Stimulated activated CD4-positive, alpha-beta T cell treated with anti-CD3 and anti-CD28 coated beads, Interleukin-1b, Interleukin-23, amount 100 ng/mL, for 4 hours (primary cell): ENCODE data around the gene C14orf132.
"Not testable (repeated sequence)": the region's sequence is repeated elsewhere in the genome, so short reads cannot be mapped to it uniquely, and the experiment has no call there.

Experiments
- DNase-seq, 2 donors: peaks; one replicate each; pipeline ENCODE4 v3.0.0-alpha.2; 2020; ENCODE audit warnings: low read depth in 2 of 2

The C14orf132 gene

DNA sequence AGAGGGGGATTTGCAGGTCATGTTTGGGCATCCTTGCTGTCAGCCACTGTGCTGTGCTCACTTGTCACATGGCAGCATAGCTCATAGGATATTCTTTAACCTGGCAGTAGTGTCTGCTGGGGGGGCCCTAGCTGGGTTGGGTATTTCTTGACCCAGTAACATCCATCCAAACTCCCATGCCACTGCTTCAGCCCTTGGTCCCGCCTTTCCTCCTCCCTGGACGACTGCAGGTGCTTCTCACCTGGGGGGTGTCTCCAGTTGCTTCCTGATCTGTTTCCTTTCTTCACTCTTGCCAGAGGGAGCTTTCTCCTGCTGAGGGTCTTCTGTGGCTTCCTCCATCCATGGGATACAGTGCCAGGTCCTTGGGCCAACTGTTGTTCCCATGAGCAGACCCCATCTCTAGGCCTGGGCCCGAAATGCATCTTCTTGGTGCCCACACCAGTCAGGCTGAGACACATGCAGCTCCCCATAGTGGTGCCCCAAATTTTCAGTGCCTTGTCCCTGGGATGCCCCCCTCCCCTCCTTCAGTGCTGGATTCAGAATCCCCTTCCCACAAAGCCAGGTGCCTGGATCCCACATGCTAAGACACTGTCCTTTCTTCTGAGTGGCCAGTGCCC is 20.5 kb downstream of the C14orf132 start:
- no peak for DNase-seq

DNA sequence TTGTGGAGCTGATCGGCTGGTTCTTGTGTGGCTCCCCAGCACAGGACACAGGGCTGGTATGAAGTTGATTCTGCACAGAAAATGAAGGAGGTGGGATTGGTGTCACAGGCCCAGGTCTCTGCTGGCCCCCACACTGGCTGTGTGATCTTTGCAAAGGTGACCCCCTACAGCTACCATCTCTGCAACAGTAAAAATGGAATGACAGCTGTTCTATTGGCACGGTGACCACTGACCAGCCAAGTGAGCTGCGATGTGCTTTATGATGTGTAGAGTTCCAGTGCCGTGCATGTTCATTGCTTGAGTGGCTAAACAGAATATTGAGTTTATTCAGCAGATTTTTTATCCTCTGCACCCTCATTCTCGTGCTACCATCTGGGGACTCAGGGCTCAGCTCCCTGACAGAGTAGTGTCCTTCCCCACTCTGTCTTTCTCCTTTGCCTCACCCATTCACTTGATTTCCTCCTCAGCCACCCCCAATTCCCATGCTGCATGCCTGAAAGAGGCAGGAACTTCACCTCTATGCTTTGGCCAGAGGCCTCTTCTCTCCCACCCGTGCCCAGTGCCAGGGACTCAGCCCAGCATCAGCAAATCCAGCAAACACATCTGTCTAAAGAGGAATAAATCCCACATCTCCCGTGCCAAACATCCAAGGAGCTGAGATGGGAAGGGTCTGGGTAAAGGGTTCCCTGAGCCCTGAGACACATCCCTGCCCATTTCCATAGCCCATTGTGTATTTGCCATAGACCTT is 21.2 kb downstream of the C14orf132 start:
- DNase-seq = no peak

DNA sequence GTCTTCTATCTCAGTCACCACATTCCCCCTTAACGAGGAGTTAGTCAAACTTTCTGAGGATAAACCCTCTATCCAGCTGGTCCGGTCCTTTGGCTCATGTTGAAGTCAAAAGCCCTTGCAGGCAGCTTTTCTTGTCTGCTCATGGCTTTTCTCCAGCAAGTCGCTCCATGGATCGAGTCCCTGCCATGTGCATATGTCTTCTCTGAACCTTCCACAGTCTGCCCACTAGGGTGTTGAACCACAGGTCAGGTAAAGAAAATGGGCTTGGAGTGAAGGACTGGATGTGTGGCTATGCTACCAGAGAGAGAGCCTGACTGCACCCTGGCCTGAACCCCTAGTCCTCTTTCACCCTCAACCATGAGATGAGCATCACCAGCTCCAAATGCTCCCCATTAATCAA is 22.8 kb downstream of the C14orf132 start:
- no peak for DNase-seq

DNA sequence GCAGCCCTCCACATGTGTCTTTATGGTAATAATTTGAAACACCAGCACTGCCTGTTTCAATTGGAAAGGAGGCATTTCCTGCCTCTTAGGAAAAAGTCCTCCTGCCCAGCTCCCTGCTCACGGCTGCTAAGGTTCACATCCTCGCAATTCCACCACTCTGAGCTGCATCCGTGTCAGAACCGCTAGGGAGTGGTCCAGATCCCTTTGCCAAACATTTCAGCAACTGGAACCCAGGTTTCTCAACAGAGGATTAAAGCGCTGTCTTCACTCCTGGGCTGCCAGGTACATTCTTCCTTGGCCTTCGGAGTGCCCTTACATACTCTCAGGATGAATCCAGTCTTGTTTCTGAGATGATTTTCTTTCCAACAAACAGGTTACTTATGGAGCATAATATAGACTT is 23.3 kb downstream of the C14orf132 start:
- no peak for DNase-seq

DNA sequence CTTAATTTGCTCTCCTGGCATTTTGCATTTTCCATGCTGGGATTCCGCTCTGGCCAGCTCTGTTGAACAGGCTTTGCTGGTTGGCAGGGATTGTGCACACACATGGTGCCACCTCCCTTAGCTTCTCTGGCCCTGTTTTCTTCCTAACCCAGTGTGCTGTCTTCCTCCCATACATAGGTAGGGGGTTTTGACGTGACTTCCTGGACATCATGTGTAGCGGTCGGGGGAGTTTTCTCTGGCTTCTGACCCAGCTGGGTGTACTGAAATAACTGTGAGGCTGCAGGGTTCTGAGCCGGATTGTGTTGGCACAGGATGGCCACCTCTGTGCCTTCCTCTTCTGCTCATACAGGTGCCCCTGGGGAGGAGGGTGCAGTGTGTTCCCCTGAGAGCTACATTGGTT is 25.7 kb downstream of the C14orf132 start:
- DNase-seq = no peak

DNA sequence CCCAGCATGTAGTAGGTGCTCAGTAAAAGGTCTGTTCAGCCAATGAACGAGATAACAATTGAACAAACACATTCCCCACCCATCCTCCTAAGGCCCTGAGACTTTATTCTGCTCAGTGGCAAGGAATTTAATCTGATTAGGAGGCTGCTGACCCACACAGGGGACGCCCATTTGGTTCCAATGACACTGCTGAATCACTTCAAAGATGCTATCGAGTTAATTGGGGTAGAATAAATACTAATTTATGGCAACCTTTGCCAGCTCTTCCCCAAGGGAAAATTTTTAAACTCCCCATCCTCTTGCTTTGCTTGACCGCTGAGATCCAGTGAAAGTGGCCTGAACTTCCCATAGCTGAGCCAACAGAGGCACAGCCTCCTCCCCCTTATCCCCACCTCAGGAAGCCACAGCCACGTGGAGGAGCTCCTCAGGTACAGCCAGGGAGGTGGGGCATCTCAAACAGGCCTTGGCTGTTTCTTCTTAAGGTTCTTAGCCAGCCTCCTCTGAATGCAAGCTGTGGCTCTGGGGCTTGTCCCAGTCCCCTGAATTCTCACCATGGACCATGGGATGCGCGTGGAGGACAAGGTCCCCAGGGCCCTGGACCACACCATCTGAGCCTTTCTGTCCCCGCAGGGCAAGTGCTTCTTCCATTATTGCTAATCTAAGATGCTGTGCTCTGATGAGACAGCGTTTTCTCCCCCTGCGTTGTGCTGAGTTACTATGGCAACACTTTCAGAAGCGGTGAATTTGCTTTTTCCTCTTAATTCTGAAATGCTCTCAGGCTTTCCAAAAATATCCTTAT is 26.7 kb downstream of the C14orf132 start:
- DNase-seq = no peak

DNA sequence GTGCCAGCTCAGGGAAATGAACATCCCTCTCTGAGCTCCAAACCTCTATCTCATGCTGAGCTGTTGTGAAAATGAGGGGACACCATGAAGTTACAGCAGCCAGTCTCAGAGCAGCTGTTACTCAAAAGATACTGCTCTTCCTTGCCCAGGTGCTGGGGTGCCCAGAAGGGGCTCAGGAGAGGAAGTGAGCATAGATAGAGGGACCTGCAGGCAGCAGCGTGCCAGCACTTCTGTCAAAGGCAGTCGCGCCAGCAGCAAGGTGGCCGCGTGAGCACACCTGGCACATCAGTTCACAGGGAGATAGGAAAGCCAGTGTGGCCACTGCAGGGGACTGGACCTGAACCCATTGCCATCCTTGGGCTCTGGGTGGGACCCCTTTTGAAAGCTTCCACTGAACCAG is 27.8 kb downstream of the C14orf132 start:
- no peak for DNase-seq

DNA sequence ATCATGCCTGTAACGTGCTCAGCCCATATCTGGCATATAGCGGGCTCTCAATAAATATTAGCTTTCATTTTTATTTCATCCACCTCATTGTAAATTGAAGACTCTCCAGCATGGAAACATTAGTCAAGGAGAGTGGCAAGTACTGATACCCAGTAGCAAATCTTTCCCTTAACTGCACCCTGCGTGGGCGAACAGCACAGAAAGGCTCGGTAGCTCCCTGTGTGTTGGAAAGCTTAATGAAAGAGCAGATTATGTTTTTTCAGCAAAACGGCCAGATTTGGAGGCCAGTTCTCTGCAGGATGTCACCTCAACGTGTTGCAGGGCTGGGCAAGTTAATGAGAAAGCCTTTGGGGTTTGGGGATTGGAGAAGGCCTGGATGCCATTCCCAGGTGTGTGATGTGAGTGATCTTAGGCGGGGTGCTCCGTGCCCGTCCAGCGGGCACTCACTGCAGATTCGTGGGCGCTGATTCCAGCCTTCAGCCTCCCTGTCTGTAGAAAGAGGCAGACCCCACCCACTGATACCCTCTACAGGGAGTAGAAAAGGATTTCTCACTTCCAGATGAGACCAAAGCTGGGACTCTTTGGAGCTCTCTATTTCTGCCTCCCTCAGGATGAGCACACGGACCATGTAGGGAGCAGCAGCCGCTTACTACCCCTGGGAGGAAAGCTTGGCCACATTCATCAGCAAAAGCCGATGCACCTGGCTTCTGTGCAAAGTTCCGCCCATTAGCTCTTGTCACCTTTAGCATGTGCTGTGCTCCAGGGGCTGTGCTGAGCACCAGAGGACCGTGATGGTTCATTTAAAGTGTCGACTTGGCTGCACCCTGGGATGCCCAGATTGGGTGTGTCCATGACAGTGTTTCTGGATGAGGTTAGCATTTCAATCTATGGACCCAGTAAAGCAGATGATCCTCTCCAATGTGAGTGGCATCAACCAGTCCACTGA is 29.1 kb downstream of the C14orf132 start:
- no peak for DNase-seq

DNA sequence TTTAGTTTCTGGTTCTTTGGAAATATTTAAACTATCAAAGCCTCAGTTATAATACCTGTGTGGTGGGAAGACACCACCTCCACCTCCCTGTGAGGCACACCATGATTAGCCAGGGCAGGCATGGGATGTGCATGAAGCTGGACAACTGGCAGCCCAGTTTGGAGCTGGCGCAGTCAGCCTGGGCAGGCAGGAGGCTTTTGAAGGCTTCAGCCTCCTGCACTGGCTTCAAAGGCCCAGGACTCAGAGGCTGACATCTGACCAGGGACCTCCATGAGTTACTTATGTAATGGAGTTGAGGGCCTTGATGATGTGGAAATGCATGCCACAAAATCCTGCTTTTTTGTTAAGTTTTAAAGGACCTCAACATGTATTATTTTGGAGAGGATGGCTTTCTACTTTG is 30.3 kb downstream of the C14orf132 start:
- DNase-seq = no peak

DNA sequence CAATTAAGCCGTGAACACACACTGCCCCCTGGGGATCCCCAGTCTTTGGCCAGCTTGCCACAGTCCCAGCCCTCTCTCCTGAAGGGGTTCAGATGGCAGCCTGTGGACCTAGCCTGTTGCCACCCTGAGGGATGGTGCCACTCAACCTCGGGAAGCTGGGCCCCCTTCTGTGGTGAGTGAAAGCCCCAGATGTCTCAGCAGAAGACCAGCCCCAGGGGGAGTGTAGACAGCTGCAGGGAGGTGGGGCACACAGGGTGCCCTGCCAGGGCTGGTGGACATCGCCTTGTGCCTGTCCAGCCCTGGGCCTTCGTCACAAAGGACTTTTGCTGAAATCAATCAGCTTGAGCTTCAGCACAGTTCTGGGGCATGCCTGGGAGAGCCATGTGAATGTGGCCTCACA is 32.4 kb downstream of the C14orf132 start:
- no peak for DNase-seq

DNA sequence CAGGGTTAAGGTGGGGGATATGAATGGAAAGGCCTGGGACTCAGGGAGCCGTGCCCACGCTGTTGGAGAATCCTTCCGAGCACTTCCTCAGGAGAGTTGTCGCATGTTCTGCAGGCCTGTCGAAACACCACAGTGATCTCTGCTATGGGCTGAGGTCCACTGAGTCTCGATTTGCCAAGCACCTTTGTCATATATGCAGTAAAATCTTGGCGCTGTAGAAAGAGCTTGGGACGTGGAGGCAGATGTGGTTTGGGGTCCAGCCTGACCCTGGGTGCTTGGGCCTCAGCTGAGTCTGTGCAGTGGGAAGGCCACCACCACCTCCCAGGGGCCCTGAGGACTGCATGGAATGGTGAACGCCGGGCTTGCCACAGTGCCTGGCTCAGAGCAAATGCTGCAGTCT is 32.9 kb downstream of the C14orf132 start:
- no peak for DNase-seq

DNA sequence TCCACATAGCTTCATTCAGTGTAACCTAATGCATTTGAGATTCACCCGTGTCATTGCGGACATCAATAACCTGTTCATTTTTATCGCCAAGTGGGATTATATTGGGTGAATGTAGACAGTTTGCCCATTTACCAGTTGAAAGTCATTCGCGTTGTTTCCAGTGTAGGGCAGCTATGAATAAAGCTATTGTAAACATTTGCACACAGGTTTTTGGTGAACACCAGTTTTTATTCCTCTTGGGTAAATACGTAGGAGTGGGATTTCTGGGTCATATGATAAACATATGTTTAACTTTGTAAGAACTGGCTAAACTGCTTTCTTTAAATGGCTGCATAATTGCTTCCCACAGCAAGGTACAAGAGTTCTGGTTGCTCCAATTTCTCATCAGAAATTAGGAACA is 33.6 kb downstream of the C14orf132 start:
- no peak for DNase-seq

DNA sequence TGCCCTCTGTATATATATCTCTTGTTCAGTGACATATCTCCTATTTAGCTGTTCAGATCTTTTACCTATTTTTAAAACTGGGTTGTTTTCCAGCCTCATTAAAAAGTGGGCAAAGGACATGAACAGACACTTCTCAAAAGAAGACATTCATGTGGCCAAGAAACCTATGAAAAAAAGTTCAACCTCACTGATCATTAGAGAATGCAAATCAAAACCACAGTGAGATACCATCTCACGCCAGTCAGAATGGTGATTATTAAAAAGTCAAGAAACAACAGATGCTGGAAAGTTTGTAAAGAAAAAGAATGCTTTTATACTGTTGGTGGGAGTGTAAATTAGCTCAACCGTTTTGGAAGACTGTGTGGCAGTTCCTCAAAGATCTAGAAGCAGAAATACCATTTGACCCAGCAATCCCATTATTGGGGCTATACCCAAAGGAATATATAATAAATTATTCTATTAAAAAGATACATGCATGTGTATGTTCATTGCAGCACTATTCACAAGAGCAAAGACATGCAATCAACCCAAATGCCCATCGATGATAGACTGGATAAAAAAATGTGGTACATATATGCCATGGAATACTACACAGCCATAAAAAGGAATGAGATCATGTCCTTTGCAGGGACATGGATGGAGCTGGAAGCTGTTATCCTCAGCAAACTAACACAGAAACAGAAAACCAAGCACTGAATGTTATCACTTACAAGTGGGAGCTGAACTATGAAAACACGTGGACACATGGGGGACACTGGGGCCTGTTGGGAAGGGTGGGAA is 34.3 kb downstream of the C14orf132 start:
- not testable (repeated sequence) for DNase-seq

DNA sequence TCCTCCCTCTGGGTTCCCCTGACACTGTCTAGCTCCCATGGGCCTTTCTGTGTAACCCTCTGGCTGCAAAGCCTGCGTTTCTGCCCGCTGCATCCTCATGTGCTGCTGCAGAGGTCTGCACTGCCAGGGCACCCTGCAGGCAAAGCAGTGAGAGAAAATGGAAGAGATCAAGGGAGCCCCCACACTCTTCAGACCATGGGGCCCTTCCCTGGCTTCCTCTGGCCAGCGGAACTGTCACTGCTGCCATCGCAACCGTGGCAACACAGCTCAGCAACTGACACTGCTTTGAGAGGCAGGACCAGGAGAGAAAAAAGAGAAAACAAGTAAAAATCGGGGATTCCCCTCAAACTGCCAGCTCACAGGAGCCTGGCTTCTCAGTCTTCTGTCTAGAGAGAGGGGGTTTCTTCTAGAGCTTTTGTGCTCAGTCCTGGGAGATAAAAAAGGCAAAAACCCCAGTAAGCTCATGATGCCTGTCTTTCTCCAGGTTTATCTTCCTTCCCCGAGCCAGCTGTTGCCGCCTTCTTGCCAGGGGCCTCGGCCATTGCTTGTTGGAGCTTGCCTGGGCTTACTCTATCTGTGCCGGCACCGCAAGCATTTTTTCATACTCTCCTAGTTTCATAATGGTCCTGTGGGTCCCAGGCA is 38.9 kb downstream of the C14orf132 start:
- DNase-seq = no peak

DNA sequence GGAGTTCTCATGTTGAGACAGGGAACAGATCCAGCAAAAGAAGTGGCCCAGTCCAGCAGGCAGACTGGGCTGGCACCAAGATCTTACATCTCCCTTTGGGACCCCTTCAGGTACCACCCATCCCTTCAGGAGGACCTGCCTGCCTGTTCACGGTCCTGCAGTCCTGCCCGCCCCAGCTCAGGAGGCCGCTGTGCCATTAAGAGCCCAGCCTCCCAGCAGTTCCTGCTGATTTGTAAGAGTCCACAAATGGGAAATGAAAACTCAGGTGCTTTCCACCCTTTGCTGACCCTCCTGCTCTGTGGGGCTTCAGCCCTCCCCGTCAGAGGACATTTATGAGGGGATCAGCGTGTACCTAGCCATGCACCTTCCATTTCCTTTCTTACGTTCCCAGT is 39.5 kb downstream of the C14orf132 start:
- no peak for DNase-seq

DNA sequence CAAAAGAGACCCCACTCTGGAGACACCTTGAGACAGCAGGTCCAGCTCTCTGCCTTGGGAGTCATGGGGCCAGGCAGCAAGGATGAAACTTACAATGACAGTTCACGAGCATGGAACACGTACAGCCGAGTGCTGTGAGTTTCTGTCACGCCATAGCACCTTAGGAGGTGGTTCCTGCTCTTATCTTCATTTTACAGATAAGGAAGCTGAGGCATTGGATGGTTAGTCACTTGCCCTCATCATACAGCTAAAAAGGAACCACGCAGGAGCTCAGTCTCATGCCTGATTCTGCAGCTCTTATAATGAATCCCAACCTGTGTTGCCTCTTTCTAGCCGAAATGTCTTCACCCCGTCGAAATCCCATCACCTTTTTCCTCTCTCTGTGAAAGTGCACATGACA is 39.9 kb downstream of the C14orf132 start:
- no peak for DNase-seq

DNA sequence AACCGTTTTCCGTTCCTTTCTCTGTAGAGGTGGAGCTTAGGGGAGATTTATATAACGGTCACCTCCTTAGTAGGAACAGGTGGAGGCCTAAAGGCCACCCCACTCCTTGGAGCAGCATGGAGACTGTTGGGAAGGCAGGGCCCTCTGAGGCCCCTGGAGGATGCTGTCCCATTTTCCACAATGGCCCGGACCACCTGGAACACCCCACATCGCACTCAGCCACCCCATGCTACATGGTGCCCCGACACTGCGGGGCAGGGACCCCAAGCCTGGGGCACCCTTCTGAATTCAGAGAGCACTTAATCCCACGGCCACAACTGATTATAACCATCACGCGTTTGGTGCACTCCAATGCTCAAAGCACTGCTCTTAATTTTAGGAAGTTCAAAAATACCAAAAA is 41.4 kb downstream of the C14orf132 start:
- no peak for DNase-seq

DNA sequence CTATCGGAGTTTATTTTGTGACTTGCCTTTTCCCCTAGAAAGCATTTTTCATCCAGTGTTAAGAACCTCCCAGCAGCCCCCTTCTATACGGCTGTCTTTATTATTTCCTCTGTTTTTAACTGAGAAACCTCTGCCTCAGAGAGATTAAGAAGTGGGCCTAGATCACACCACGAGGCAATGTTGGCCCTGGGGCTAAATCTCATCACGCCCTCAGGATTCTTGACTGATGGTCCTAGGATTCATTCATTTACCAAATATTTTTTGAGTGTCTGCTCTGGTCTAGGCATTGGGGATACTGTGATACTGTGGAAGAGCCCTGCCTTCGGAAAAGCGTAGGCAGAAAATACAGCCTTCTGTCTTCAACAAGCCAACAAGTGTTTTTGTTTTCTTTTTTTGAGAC is 42.1 kb downstream of the C14orf132 start:
- DNase-seq = no peak

DNA sequence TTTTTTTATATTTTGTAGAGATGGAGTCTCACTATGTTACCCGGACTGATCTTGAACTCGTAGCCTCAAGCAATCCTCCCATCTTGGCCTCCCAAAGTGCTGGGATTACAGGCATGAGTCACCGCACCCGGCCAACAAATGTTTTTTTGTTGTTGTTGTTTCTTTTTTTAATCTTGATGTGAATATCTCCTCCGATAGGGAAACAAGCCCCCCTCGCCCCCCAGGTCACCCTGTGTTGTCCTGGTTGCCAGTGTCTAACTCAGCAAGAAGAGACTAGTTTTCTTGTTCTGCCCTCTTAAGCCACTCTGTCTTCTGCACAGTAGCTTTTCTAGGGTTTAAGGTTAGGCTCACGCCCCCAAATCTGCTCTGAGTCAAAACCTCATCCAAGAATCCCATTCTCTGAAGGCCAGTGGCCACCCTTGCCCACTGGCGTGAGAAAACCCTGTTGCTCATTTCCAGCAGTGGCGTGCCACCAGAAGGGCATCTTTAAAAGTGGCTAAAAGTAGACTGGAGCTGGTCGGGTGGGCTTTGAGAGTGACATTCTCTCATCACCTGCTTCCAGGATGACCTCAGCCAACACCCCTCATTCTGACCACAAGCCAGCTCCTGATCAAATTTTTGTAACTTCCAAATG is 42.7 kb downstream of the C14orf132 start:
- DNase-seq = no peak
